Stimulated activated CD8-positive, alpha-beta memory T cell treated with anti-CD3 and anti-CD28 coated beads, Interleukin-15, amount 100 ng/mL, for 4 hours (primary cell): ENCODE results near the gene ADARB2.
"Not testable (repeated sequence)": the region's sequence is repeated elsewhere in the genome, so short reads cannot be mapped to it uniquely, and the experiment has no call there.

Source experiments
- DNase-seq, 2 donors: peaks; one replicate each; pipeline ENCODE4 v3.0.0-alpha.2; 2020; ENCODE audit warnings: low read depth in 2 of 2

ADARB2 gene

GRCh38 chr10:1549591-1550290, 187.6 kb downstream of the ADARB2 start:
- DNase-seq, result no peak

- DNase-seq, result no peak
Measured at GRCh38 chr10:1548596-1548995, 188.7 kb downstream of the ADARB2 start.

- no peak for DNase-seq
Measured at GRCh38 chr10:1548146-1548545, 189.2 kb downstream of the ADARB2 start.

GRCh38 chr10:1546431-1547110, 190.8 kb downstream of the ADARB2 start:
- DNase-seq, result no peak

- no peak for DNase-seq
Measured at GRCh38 chr10:1545524-1545923, 191.8 kb downstream of the ADARB2 start.

- no peak for DNase-seq
Measured at GRCh38 chr10:1544929-1545328, 192.4 kb downstream of the ADARB2 start.

GRCh38 chr10:1544209-1544673, 193.1 kb downstream of the ADARB2 start:
- no peak for DNase-seq

- no peak for DNase-seq
Measured at GRCh38 chr10:1543596-1543995, 193.7 kb downstream of the ADARB2 start.

GRCh38 chr10:1542941-1543340, 194.4 kb downstream of the ADARB2 start:
- DNase-seq, result no peak

- no peak for DNase-seq
Measured at GRCh38 chr10:1540144-1540543, 197.2 kb downstream of the ADARB2 start.

GRCh38 chr10:1539216-1539615, 198.1 kb downstream of the ADARB2 start:
- DNase-seq, result no peak

- DNase-seq, result no peak
Measured at GRCh38 chr10:1538531-1539061, 198.7 kb downstream of the ADARB2 start.

GRCh38 chr10:1538121-1538520, 199.2 kb downstream of the ADARB2 start:
- DNase-seq, result no peak

GRCh38 chr10:1537449-1537848, 199.9 kb downstream of the ADARB2 start:
- not testable (repeated sequence) for DNase-seq

GRCh38 chr10:1536341-1536740, 201.0 kb downstream of the ADARB2 start:
- no peak for DNase-seq

GRCh38 chr10:1535301-1535965, 201.9 kb downstream of the ADARB2 start:
- no peak for DNase-seq

GRCh38 chr10:1534820-1535219, 202.5 kb downstream of the ADARB2 start:
- no peak for DNase-seq

- DNase-seq, result no peak
Measured at GRCh38 chr10:1532636-1533035, 204.7 kb downstream of the ADARB2 start.

- no peak for DNase-seq
Measured at GRCh38 chr10:1531883-1532597, 205.3 kb downstream of the ADARB2 start.

- no peak for DNase-seq
Measured at GRCh38 chr10:1530871-1531517, 206.3 kb downstream of the ADARB2 start.

GRCh38 chr10:1529806-1530413, 207.4 kb downstream of the ADARB2 start:
- DNase-seq, result no peak
